HepG2 (cell line): Measurements from ENCODE around the gene GIPC1. TPM values are rescaled to one million over a fixed set of nuclear protein-coding genes. Genes with fewer than 3 reads are reported as not detected.
A peak's percentile ranks its signal among the peaks of the same experiment; 100 is the strongest.

Experiments
- BHLHE40 ChIP-seq: IDR thresholded peaks from 2 replicates; pipeline ENCODE4 v1.6.1; 2011; ENCODE audit warnings: low read length, improper control_type of control experiment
- CBX2 ChIP-seq, 2 experiments: fragments of 200-600 bp in 1 of 2; sonication (generic); formaldehyde crosslinking in 1 of 2; IDR thresholded peaks; 2 replicates each; pipeline versions ENCODE4 v1.7.0 to v1.8.1; 2018 to 2022; ENCODE audit warnings: low read depth in 2 of 2, low read length in 1 of 2, mild to moderate bottlenecking in 1 of 2, missing genetic modification reagents in 1 of 2
- CEBPG ChIP-seq: IDR thresholded peaks from 2 replicates; pipeline ENCODE4 v1.6.1; 2016
- E2F1 ChIP-seq: sonication (generic); formaldehyde crosslinking; IDR thresholded peaks from 2 replicates; pipeline ENCODE4 v1.5.0; 2020; ENCODE audit warnings: missing genetic modification reagents
- EEA1 ChIP-seq: sonication (generic); formaldehyde crosslinking; IDR thresholded peaks from 2 replicates; pipeline ENCODE4 v1.5.1; 2020; ENCODE audit warnings: mild to moderate bottlenecking, missing genetic modification reagents, borderline replicate concordance
- FOXM1 ChIP-seq: sonication (generic); formaldehyde crosslinking; IDR thresholded peaks from 2 replicates; pipeline ENCODE4 v1.5.0; 2020; ENCODE audit warnings: missing genetic modification reagents
- IRX3 ChIP-seq: sonication (generic); formaldehyde crosslinking; IDR thresholded peaks from 2 replicates; pipeline ENCODE4 v1.8.1; 2023; ENCODE audit warnings: mild to moderate bottlenecking, low read depth, missing genetic modification reagents, borderline replicate concordance
- TEAD2 ChIP-seq: sonication (generic); formaldehyde crosslinking; IDR thresholded peaks from 2 replicates; pipeline ENCODE4 v1.9.0; 2021; ENCODE audit warnings: missing genetic modification reagents
- ZBTB3 ChIP-seq: sonication (generic); formaldehyde crosslinking; IDR thresholded peaks from 2 replicates; pipeline ENCODE4 v1.4.0; 2020; ENCODE audit warnings: low read depth, mild to moderate bottlenecking, moderate library complexity, missing genetic modification reagents, borderline replicate concordance
- ZNF136 ChIP-seq: sonication (generic); formaldehyde crosslinking; IDR thresholded peaks from 2 replicates; pipeline ENCODE4 v1.8.1; 2022; ENCODE audit warnings: low read depth, mild to moderate bottlenecking, moderate library complexity, missing genetic modification reagents
- ZNF251 ChIP-seq: sonication (generic); formaldehyde crosslinking; IDR thresholded peaks from 2 replicates; pipeline ENCODE4 v1.9.0; 2021; ENCODE audit warnings: mild to moderate bottlenecking, missing genetic modification reagents
- ZNF296 ChIP-seq: sonication (generic); formaldehyde crosslinking; conservative IDR thresholded peaks from 2 replicates; pipeline ENCODE4 v1.5.0; 2020; ENCODE audit warnings: mild to moderate bottlenecking, missing genetic modification reagents
- ZNF572 ChIP-seq: sonication (generic); formaldehyde crosslinking; IDR thresholded peaks from 2 replicates; pipeline ENCODE4 v1.5.1; 2020; ENCODE audit warnings: mild to moderate bottlenecking, missing genetic modification reagents
- ZNF644 ChIP-seq: IDR thresholded peaks from 2 replicates; pipeline ENCODE4 v1.6.1; 2016; ENCODE audit warnings: low read depth
- polyA plus RNA-seq, 8 experiments: library from polyadenylated mRNA; depleted of rRNA in 3 of 8; stranded (reverse) in 7 of 8; unstranded in 1 of 8; fragments of >200 nt; fragmentation: Illumina TruSeq in 4 of 8; extraction: Trizol in 4 of 8; gene quantifications; 2 replicates each; pipeline versions ENCODE4 v1.2.1 to v1.2.3, GENCODE V29; 2011 to 2016; ENCODE audit warnings: low read depth in 4 of 8, missing spikeins in 1 of 8, mixed read lengths in 1 of 8; ENCODE audit not compliant: insufficient read depth in 1 of 8
- total RNA-seq, 5 experiments: library from RNA; depleted of rRNA; stranded (reverse); fragments of >200 nt; fragmentation: Illumina TruSeq; extraction: Trizol; gene quantifications; 2 replicates each; pipeline ENCODE4 v1.2.3, GENCODE V29; 2016; ENCODE audit warnings: low read depth in 1 of 5
- TF ChIP-seq, protein P1 (sequence below): sonication (generic); formaldehyde crosslinking; IDR thresholded peaks from 2 replicates; pipeline ENCODE4 v1.9.0; 2021; ENCODE audit warnings: mild to moderate bottlenecking, missing genetic modification reagents
- TF ChIP-seq, protein P2 (sequence below), 2 experiments: IDR thresholded peaks; 2 replicates each; pipeline ENCODE4 v1.6.1; 2011 to 2012; ENCODE audit warnings: low read length in 2 of 2, borderline replicate concordance in 1 of 2, low read depth in 1 of 2, mild to moderate bottlenecking in 1 of 2, moderate library complexity in 1 of 2
- TF ChIP-seq, protein P3 (sequence below): sonication (generic); formaldehyde crosslinking; IDR thresholded peaks from 2 replicates; pipeline ENCODE4 v1.4.0; 2020; ENCODE audit warnings: missing genetic modification reagents

Gene GIPC1
- total and polyA plus RNA-seq, 2 of the 13 experiments (the other 11 are each of a cell fraction or from before 2014, with no cell fraction given): 27.1 to 48.1 TPM

GRCh38 chr19:14496029-14496833, at the start of gene GIPC1 (continued):
- TF ChIP-seq, protein P1, sequence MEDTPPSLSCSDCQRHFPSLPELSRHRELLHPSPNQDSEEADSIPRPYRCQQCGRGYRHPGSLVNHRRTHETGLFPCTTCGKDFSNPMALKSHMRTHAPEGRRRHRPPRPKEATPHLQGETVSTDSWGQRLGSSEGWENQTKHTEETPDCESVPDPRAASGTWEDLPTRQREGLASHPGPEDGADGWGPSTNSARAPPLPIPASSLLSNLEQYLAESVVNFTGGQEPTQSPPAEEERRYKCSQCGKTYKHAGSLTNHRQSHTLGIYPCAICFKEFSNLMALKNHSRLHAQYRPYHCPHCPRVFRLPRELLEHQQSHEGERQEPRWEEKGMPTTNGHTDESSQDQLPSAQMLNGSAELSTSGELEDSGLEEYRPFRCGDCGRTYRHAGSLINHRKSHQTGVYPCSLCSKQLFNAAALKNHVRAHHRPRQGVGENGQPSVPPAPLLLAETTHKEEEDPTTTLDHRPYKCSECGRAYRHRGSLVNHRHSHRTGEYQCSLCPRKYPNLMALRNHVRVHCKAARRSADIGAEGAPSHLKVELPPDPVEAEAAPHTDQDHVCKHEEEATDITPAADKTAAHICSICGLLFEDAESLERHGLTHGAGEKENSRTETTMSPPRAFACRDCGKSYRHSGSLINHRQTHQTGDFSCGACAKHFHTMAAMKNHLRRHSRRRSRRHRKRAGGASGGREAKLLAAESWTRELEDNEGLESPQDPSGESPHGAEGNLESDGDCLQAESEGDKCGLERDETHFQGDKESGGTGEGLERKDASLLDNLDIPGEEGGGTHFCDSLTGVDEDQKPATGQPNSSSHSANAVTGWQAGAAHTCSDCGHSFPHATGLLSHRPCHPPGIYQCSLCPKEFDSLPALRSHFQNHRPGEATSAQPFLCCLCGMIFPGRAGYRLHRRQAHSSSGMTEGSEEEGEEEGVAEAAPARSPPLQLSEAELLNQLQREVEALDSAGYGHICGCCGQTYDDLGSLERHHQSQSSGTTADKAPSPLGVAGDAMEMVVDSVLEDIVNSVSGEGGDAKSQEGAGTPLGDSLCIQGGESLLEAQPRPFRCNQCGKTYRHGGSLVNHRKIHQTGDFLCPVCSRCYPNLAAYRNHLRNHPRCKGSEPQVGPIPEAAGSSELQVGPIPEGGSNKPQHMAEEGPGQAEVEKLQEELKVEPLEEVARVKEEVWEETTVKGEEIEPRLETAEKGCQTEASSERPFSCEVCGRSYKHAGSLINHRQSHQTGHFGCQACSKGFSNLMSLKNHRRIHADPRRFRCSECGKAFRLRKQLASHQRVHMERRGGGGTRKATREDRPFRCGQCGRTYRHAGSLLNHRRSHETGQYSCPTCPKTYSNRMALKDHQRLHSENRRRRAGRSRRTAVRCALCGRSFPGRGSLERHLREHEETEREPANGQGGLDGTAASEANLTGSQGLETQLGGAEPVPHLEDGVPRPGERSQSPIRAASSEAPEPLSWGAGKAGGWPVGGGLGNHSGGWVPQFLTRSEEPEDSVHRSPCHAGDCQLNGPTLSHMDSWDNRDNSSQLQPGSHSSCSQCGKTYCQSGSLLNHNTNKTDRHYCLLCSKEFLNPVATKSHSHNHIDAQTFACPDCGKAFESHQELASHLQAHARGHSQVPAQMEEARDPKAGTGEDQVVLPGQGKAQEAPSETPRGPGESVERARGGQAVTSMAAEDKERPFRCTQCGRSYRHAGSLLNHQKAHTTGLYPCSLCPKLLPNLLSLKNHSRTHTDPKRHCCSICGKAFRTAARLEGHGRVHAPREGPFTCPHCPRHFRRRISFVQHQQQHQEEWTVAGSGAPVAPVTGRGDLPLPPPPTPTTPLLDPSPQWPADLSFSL (CRISPR knock-in tag): no peak
- TF ChIP-seq, protein P2, sequence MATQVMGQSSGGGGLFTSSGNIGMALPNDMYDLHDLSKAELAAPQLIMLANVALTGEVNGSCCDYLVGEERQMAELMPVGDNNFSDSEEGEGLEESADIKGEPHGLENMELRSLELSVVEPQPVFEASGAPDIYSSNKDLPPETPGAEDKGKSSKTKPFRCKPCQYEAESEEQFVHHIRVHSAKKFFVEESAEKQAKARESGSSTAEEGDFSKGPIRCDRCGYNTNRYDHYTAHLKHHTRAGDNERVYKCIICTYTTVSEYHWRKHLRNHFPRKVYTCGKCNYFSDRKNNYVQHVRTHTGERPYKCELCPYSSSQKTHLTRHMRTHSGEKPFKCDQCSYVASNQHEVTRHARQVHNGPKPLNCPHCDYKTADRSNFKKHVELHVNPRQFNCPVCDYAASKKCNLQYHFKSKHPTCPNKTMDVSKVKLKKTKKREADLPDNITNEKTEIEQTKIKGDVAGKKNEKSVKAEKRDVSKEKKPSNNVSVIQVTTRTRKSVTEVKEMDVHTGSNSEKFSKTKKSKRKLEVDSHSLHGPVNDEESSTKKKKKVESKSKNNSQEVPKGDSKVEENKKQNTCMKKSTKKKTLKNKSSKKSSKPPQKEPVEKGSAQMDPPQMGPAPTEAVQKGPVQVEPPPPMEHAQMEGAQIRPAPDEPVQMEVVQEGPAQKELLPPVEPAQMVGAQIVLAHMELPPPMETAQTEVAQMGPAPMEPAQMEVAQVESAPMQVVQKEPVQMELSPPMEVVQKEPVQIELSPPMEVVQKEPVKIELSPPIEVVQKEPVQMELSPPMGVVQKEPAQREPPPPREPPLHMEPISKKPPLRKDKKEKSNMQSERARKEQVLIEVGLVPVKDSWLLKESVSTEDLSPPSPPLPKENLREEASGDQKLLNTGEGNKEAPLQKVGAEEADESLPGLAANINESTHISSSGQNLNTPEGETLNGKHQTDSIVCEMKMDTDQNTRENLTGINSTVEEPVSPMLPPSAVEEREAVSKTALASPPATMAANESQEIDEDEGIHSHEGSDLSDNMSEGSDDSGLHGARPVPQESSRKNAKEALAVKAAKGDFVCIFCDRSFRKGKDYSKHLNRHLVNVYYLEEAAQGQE (IDR thresholded peaks at IDR 0.05; ENCODE audit: borderline replicate concordance in 1 of 2, low read depth in 1 of 2, low read length in 2 of 2): no peak
- TF ChIP-seq ZBTB3 (CRISPR knock-in tag) (no peak), ZNF136 (CRISPR knock-in tag) (0 out of 2 replicates have a peak, but pooled peaks have one; percentile 31), CEBPG (CRISPR knock-in tag) (no peak; the same call in 1 of the 2 replicates), ZNF251 (CRISPR knock-in tag) (no peak), FOXM1 (CRISPR knock-in tag) (no peak), BHLHE40 (peak; percentile 98), IRX3 (no peak; the same call in 1 of the 2 replicates), ZNF644 (CRISPR knock-in tag) (no peak), ZNF572 (CRISPR knock-in tag) (no peak), E2F1 (no peak), CBX2 (IDR thresholded peaks at IDR 0.05; ENCODE audit: low read depth, low read length) (no peak), CBX2 (CRISPR knock-in tag; IDR thresholded peaks at IDR 0.05; ENCODE audit: low read depth) (no peak), ZNF296 (no peak), EEA1 (CRISPR knock-in tag) (no peak), TEAD2 (no peak)
- TF ChIP-seq, protein P3, sequence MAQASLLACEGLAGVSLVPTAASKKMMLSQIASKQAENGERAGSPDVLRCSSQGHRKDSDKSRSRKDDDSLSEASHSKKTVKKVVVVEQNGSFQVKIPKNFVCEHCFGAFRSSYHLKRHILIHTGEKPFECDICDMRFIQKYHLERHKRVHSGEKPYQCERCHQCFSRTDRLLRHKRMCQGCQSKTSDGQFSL (CRISPR knock-in tag): peak; percentile 75; the same call in 1 of the 2 replicates
